Activated naive CD4-positive, alpha-beta T cell treated with Interleukin-2 at 50 U/mL for 16 hours (primary cell): ENCODE data around the gene RAB27B.

Experiments used
- DNase-seq: peaks from one replicate; pipeline ENCODE4 v3.0.0-alpha.2; 2020

Gene RAB27B

DNA sequence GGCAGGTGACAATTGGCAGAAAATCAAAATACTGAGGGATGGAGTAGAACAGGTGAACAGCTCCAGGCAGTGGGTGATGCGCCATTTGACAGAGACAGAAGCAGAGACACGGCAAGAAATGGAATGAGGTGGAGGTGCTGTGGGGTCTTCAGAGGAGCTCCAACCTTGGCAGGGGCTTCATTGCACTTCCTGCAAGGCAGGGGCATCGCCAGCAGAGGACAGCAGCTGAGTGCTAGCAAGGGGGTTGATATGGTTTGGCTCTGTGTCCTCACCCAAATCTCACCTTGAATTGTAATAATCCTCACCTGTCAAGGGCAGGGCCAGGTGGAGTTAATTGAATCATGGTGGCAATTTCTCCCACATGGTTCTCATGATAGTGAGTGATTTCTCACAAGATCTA lies 88.2 kb downstream of the RAB27B start:
- no peak for DNase-seq

DNA sequence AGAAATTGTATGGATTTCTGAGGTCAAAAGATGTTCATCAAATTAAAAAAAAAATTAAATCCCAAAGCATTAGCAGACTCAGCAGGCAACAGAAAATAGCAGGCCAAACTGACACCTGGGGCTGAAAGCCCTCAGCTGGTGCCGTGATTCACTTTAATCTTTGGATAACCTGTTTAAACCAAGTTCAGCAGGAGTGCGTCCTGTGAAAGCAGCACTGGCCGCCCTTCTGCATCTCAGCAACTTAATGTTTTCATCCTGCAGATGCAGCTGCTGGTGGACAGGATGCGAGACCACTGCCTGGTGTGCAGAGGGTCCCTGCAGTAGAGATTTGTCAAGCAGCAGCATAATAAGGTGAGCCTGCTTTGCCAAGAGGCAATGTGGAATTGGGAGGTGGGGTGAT lies 89.8 kb downstream of the RAB27B start:
- no peak for DNase-seq

DNA sequence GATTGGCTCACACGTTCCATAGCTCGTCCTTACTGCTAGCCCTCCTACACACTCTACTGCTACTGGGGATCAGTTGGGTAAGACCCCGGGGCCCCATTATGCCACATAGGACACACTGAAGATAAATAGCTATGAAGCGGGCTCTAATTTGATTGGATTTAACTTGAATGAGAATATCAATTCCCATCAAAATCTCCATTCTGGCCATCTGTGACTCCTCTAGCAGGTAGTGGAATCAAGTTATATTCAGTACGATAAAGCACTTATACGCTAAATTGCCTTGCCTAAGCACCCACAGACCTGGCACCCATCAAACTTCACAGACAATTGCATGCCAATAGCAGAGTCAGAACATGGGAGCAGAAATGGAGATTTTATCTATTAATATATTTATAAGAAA lies 91.1 kb downstream of the RAB27B start:
- DNase-seq = no peak

DNA sequence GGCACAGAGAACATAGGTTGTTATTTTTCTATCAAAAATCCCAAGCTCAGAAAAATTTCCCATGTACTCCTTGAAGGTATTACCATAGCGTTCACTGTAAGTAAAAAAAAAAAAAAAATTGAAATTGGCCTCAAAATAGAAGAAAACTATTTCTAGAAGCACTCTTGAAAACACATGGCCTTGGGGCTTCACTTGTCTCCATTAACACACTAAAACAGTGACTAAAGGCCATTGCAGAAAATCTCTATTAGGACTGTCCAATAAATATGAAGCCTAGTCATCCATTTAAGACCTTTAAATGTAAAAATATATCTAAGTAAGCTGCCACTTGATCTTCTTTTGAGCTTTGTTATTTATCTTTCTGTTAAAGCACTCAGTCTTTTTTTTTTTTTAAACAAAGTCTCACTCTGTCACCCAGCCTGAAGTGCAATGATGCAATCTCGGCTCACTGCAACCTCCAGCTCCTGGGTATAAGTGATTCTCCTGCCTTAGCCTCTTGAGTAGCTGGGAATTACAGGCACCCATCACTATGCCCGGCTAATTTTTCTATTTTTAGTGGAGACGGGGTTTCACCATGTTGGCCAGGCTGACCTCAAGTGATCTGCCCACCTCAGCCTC lies 95.2 kb downstream of the RAB27B start:
- DNase-seq = no peak

DNA sequence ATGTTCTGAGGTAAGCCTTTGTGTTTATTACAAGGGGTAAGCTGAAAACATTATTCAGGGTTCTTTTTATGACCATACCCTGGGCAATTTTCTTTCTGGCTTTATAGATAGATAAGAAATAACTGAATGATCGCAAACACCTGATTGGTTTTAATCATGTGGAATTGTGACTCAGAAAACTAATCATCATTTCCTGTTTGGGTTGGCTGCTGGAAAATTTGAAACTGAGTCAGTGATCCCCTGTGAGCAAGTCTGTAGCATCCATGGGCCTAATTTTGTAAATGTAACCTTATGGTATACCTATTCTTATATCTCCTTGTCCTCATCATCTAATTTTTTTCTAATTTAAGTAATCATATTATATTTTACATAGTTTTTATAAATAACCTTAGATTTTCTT lies 96.7 kb downstream of the RAB27B start:
- DNase-seq = no peak

DNA sequence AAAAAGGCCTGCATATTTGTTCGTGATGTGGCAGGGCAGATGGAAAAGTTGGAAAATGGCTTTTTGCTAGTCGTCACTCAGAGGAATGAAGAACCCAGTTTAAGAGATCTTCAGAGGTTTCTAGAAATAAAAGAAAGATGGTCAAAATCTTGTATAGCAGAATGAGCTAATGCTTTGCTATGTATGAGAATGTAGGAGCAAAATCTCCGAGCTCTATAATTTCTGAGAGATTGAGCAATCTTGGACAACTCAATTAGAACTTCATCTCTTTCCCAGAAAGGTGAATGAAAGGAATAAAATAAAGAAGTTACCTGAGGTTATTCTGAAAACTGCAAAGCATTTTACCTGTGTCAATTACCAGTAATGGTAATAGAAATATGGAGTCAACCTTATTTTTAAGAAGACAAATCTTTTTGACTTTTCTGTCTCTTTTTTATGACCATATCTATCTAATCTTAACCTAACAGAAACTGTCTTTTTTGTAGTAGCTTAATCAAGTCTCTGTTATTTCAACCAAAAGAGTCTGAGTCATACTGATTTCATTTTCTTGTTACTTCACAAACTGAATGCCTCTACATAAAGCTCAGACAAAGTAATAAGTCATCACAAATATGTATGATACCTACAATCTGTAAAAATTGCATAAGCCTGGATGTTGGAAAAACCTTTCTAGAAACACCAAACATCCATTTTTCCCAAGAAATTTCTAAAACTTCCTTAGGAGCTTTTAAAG lies 98.5 kb downstream of the RAB27B start:
- DNase-seq = no peak

DNA sequence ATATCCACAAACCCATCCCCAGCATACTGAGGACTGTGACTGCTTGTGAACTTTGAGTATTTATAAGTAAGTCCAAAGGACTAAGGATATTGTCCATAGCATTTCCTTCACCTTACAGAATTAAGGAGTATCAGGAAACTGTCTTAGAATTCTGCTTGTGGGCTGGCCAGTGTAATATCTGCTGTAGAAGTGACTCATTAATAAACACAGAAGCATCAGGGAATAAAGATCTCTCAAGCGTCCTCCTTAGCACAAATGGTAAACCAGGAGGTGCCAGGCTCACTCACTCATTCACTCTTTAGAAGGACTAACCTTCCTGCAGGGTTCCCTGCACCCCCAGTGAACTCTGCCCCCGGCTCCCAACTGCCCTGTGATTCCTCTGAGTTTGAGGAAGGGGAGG lies 100.0 kb downstream of the RAB27B start:
- no peak for DNase-seq

DNA sequence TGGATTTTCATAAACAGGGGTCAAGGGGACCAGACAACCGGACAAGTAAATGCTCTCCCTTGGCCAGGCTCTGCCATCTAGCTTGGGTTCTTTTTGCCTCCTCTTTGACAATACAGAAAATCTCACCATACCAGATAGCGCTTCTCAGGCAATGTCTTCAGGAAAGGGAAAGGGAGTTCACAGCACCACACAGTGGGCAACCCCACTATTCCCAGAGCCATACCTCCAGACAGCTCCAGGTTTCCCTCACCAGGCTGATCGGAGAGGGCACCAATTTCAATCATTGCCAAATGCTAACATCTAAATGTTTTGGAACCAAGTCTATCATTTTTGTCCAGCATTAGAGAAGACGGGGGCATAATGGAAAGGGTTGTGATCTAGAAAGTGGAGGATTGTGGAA lies 102.9 kb downstream of the RAB27B start:
- DNase-seq = no peak

DNA sequence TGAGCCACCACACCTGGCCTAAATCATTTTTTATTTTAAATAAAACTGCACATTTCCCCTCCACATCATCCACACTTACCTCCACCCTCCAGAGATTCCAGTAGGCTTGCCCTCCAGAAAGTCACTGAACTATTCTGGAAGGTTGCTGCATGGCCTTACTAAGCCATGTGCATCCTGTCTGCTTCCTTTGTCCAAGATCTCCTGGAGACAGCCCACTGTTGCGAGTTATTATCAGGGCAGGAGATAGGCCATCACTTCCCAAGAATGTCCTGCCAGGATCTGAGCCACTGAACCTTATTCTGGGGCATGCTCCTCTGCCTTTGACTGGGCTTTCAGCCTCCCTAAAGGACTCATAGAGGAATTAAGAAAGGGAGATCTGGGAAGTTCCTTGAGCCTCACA lies 104.2 kb downstream of the RAB27B start:
- no peak for DNase-seq

DNA sequence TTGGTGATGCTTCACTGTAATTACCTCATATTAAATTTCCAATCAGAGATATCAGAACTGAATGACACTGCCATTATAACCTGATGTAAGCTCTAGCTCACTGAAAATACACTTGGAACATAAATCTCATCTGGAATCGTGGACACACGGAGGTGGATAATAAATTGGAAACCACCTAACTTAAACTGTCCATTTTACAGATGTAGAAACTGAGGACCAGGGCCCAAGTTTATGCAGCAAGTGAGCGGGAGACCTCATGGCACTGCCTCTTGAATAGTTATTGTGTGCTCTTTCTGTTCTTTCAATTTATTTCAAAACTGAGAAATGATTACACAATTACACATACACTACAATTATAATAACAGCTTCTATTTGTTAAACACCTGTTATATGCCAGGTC lies 110.2 kb downstream of the RAB27B start:
- DNase-seq = no peak

DNA sequence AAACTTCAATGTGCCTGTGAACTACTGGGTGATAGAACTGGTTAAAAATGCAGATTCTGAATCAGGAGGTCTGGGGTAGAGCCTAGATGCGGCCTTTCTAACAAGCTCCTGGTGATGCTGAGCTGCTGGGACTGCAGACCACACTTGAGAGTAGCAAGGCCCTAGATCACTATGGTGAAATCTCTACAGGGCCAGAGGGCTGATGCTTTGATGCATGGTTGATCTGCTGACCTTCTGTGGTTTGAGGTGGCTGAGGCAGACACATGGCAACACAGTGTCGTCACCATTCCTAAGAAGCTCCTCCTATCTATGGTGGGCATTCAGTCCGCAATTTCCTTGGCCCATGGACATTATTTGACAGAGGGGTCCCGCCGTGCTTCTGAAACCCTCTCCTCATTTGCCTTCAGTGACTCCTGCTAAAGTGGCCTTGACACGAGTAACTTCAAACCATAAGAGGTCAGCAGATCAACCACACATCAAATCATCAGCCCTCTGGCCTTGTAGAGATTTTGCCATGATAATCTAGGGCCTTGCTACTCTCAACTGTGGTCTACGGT lies 111.2 kb downstream of the RAB27B start:
- DNase-seq = no peak

DNA sequence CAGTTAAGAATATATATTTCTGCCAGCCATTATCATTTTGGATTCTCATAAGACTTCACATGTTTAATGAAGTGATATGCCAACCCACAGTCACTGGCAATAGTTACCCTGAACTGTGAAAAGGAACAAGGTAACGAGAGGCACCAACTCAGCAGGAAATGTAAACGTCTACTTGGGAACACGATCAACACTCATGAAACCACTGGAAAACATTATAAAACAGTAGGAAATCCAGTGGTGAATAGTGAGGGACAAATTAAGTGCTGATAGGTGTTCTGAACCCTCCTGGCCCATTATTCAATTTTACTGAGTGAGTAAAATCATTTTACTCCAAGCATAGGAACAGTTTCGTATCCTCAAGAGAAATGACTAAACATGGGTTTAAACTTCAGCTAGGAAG lies 113.9 kb downstream of the RAB27B start:
- no peak for DNase-seq

DNA sequence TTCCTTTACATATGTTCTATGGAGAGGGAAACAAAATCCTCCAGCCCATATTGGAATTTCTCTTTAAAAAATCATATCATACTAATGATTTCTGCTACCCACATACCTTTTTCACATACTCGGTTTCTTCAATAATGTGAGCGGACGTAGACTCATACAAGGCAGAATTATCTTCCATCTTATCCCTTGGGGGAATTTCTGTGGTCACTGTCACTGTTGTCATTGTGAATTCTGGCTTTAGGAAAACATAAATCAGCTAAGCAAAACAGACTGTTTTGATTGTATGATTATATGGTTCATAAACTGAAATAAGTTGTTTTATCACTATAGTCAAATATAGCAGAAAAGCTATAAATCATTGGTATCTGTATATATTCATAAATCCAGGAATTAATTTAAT lies 114.3 kb downstream of the RAB27B start:
- DNase-seq = no peak
